ENCODE results near the gene FGD5. TPM values are rescaled to one million over a fixed set of nuclear protein-coding genes. Genes with fewer than 3 reads are reported as not detected.

Gene FGD5
- total RNA-seq, 3 donors from 2014 or later (not counting 1 experiment from before 2014, with no cell fraction given): not detected

- ATAC-seq: no peak
- no peaks in the 10 kb centered on the region for H3K4me1 Mint-ChIP-seq
- H3K9me3 Mint-ChIP-seq: no peaks in the 10 kb centered on the region
- intact Hi-C loops (cut with micrococcal nuclease): no loop called here
- H3K36me3 ChIP-seq (ENCODE audit: control insufficient read depth, insufficient read depth, low read length): no peaks in the 10 kb centered on the region
- no peaks in the 10 kb centered on the region for H3K36me3 Mint-ChIP-seq
- no peaks in the 10 kb centered on the region for H3K4me1 ChIP-seq (ENCODE audit: control insufficient read depth, insufficient read depth, low read length)
- whole genome bisulfite sequencing (ENCODE audit: insufficient coverage): 91% methylated on average over 9 of the region's 9 CpGs
- DNase-seq: no peak
- no peak overlapping the region for H3K4me3 ChIP-seq (ENCODE audit: low read length)
- no peak overlapping the region for H3K27ac Mint-ChIP-seq
- H3K27ac ChIP-seq (ENCODE audit: low read length): no peak overlapping the region
- no peak overlapping the region for H3K4me3 Mint-ChIP-seq
- TF ChIP-seq CTCF (IDR thresholded peaks at IDR 0.05): no peak
- H3K27me3 ChIP-seq (ENCODE audit: control insufficient read depth, insufficient read depth, low read length): no peaks in the 10 kb centered on the region
- H3K9me3 ChIP-seq (ENCODE audit: control insufficient read depth, insufficient read depth, low read length): no peaks in the 10 kb centered on the region
- H3K27me3 Mint-ChIP-seq (ENCODE audit: low read depth in 2 of 2): peaks cover 8% of the 10 kb centered on the region in 2 donors
Measured at GRCh38 chr3:14836049-14836468, 17.3 kb downstream of the FGD5 start.

GRCh38 chr3:14837186-14837877 is 18.6 kb downstream of the FGD5 start:
- intact Hi-C loops (cut with micrococcal nuclease): no loop called here
- Histone ChIP-seq H3K27ac (ENCODE audit: low read length) (no peak overlapping the region), H3K36me3 (ENCODE audit: control insufficient read depth, insufficient read depth, low read length) (no peaks in the 10 kb centered on the region), H3K27me3 (ENCODE audit: control insufficient read depth, insufficient read depth, low read length) (no peaks in the 10 kb centered on the region), H3K9me3 (ENCODE audit: control insufficient read depth, insufficient read depth, low read length) (no peaks in the 10 kb centered on the region), H3K4me3 (ENCODE audit: low read length) (no peak overlapping the region), H3K4me1 (ENCODE audit: control insufficient read depth, insufficient read depth, low read length) (no peaks in the 10 kb centered on the region)
- Mint-ChIP-seq H3K27me3 (ENCODE audit: low read depth in 2 of 2) (peaks cover 10 to 11% of the 10 kb centered on the region in 2 donors), H3K36me3 (no peaks in the 10 kb centered on the region), H3K4me3 (no peak overlapping the region), H3K4me1 (no peaks in the 10 kb centered on the region), H3K9me3 (no peaks in the 10 kb centered on the region), H3K27ac (no peak overlapping the region)
- WGBS (ENCODE audit: insufficient coverage): 89% methylated on average over 15 of the region's 15 CpGs
- no peak for TF ChIP-seq CTCF (IDR thresholded peaks at IDR 0.05)
- no peak for ATAC-seq
- DNase-seq: no peak

GRCh38 chr3:14837878-14838258 is 19.1 kb downstream of the FGD5 start:
- ATAC-seq: no peak
- Histone ChIP-seq H3K9me3 (ENCODE audit: control insufficient read depth, insufficient read depth, low read length) (no peaks in the 10 kb centered on the region), H3K4me1 (ENCODE audit: control insufficient read depth, insufficient read depth, low read length) (no peaks in the 10 kb centered on the region), H3K27me3 (ENCODE audit: control insufficient read depth, insufficient read depth, low read length) (no peaks in the 10 kb centered on the region), H3K4me3 (ENCODE audit: low read length) (no peak overlapping the region), H3K36me3 (ENCODE audit: control insufficient read depth, insufficient read depth, low read length) (no peaks in the 10 kb centered on the region), H3K27ac (ENCODE audit: low read length) (no peak overlapping the region)
- Mint-ChIP-seq H3K27me3 (ENCODE audit: low read depth in 2 of 2) (peaks cover 10 to 11% of the 10 kb centered on the region in 2 donors), H3K4me3 (no peak overlapping the region), H3K4me1 (no peaks in the 10 kb centered on the region), H3K27ac (no peak overlapping the region), H3K36me3 (no peaks in the 10 kb centered on the region), H3K9me3 (no peaks in the 10 kb centered on the region)
- intact Hi-C loops (cut with micrococcal nuclease): no loop called here
- WGBS (ENCODE audit: insufficient coverage): 82% methylated on average over 5 of the region's 5 CpGs
- TF ChIP-seq CTCF (IDR thresholded peaks at IDR 0.05): no peak
- DNase-seq: no peak

- no peaks in the 10 kb centered on the region for H3K9me3 Mint-ChIP-seq
- Histone ChIP-seq H3K27ac (ENCODE audit: low read length) (no peak overlapping the region), H3K27me3 (ENCODE audit: control insufficient read depth, insufficient read depth, low read length) (no peaks in the 10 kb centered on the region), H3K4me1 (ENCODE audit: control insufficient read depth, insufficient read depth, low read length) (no peaks in the 10 kb centered on the region), H3K4me3 (ENCODE audit: low read length) (no peak overlapping the region), H3K36me3 (ENCODE audit: control insufficient read depth, insufficient read depth, low read length) (no peaks in the 10 kb centered on the region), H3K9me3 (ENCODE audit: control insufficient read depth, insufficient read depth, low read length) (no peaks in the 10 kb centered on the region)
- H3K27ac Mint-ChIP-seq: no peak overlapping the region
- H3K4me3 Mint-ChIP-seq: no peak overlapping the region
- 77% methylated on average over 6 of the region's 7 CpGs for WGBS (ENCODE audit: insufficient coverage)
- intact Hi-C loops (cut with micrococcal nuclease): no loop called here
- TF ChIP-seq CTCF (IDR thresholded peaks at IDR 0.05): no peak
- H3K4me1 Mint-ChIP-seq: no peaks in the 10 kb centered on the region
- no peak for ATAC-seq
- no peaks in the 10 kb centered on the region for H3K36me3 Mint-ChIP-seq
- H3K27me3 Mint-ChIP-seq (ENCODE audit: low read depth in 2 of 2): peaks cover 10 to 11% of the 10 kb centered on the region in 2 donors
- DNase-seq: no peak
Measured at GRCh38 chr3:14839236-14839635, 20.5 kb downstream of the FGD5 start.

Data from natural killer cell (primary cell).